Measurements from ENCODE around the gene DUOX1.

The DUOX1 gene

DNA sequence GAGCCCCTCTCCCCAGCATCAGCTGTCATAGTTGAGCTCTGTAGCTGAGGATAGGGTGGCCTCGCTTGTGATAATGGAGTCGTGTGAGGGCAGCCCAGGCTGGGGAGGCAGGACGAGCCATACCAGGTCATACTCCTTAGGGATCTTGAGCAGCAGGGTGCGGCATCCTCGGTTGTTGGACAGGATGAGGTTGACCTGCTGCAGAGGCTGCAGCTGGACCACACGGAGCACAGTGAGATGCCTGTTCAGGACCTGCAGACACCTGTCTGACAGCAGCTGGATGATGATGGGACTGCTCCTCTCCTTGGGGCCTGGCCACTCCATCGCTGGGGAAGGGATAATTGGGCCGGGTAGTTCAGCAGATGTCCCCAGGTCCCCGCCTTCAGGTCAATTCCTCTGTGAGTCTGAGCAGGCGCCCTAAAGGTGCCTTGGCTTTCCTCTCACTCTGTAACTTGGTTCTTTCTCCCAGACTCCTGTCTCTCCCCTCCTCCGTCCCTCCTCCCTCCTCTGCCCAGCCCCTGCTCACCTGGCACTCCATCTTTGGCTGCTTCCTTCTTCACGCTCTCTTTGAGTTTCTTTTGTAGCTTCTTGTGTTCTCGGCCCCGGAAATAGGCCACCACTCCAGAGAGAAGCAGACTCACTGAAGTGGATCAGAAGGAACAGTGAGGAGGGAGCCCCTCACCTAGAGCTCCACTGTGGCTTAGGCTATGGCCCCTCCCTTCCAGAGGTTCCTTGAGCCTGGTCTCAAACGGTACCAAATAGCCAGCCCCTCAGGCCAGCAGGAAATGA lies 23.6 kb upstream of the DUOX1 start:
- Histone ChIP-seq H3K4me1 (ENCODE audit: control insufficient read depth, insufficient read depth, low read length, unreplicated experiment) (no peaks in the 10 kb centered on the region), H3K27me3 (ENCODE audit: insufficient read depth, low read length) (peaks cover 69% of the 10 kb centered on the region), H2AFZ (ENCODE audit: low read length, unreplicated experiment) (no peak overlapping the region), H3K27ac (ENCODE audit: low read depth, low read length) (no peak overlapping the region), H3K4me3 (ENCODE audit: low read depth, low read length) (no peak overlapping the region), H3K36me3 (ENCODE audit: insufficient read depth, low read length) (no peaks in the 10 kb centered on the region), H3K79me2 (ENCODE audit: control insufficient read depth, insufficient read depth, low read length, unreplicated experiment) (no peaks in the 10 kb centered on the region)

DNA sequence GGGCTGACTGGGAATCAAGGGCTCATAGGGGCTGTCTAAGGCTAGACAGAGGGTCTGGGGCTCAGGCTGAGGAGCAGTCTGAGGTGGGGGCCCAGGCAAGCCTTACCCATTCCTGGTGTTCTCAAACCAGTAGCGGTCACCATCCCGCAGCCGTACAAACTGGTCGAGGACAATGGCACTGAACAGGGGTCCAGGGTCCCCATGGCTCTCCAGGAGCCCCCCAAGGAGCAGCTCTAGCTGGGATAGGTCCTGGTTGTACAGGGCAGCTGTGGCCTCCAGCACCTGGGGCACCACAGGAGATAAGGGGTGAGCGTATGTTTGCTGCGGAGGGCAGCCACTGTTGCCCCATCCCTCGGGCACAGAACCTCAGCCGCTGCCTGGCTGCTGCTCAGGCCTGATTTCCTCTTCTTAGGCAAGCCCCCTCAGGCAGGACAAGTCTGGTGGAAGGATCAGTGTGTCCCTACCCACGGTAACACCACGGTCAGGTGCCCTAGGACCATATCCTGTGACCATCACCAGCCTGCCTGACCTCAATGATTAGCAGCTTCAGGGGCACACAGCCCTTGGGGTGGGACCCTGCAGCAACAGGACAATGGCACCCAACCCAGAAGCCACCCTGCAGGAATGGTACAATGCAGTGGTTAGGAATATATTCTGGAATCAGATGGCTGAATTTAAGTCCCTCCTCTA lies 21.7 kb upstream of the DUOX1 start:
- Histone ChIP-seq H3K36me3 (ENCODE audit: insufficient read depth, low read length) (no peaks in the 10 kb centered on the region), H2AFZ (ENCODE audit: low read length, unreplicated experiment) (no peak overlapping the region), H3K79me2 (ENCODE audit: control insufficient read depth, insufficient read depth, low read length, unreplicated experiment) (no peaks in the 10 kb centered on the region), H3K4me3 (ENCODE audit: low read depth, low read length) (no peak overlapping the region), H3K4me1 (ENCODE audit: control insufficient read depth, insufficient read depth, low read length, unreplicated experiment) (no peaks in the 10 kb centered on the region), H3K27me3 (ENCODE audit: insufficient read depth, low read length) (peaks cover 79% of the 10 kb centered on the region), H3K27ac (ENCODE audit: low read depth, low read length) (no peak overlapping the region)

DNA sequence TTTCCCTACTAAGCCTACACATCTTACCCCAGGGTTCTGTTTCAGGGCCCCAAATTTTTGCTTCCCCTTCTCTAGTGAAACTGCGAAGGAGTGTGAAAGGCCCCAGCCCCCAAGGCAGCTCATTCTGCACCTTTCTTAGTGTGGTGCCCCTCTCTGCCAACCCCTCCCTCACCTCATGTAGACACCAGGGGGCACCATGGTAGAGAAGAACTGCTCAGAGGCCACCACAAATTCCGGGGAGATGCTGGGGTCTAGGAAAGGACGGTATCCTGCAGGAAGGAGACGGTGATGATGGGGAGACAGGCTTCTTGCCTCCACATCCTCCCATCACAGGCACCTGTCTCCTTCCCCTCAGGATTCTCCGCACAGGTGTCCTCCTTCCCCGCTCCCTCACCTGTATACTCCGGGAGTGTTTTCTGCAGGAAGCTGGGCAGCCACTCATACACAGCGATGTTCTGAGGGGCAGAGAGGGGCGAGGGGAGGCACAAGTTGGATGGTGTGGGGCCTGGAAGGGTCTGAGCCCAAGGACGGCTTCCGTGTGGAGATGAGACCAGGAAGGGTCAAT lies 19.5 kb upstream of the DUOX1 start:
- no peaks in the 10 kb centered on the region for H3K36me3 ChIP-seq (ENCODE audit: insufficient read depth, low read length)
- H3K27ac ChIP-seq (ENCODE audit: low read depth, low read length) = no peak overlapping the region
- H3K79me2 ChIP-seq (ENCODE audit: control insufficient read depth, insufficient read depth, low read length, unreplicated experiment) = no peaks in the 10 kb centered on the region
- no peaks in the 10 kb centered on the region for H3K4me1 ChIP-seq (ENCODE audit: control insufficient read depth, insufficient read depth, low read length, unreplicated experiment)
- no peak overlapping the region for H2AFZ ChIP-seq (ENCODE audit: low read length, unreplicated experiment)
- peaks cover 84% of the 10 kb centered on the region for H3K27me3 ChIP-seq (ENCODE audit: insufficient read depth, low read length)
- no peak overlapping the region for H3K4me3 ChIP-seq (ENCODE audit: low read depth, low read length)

DNA sequence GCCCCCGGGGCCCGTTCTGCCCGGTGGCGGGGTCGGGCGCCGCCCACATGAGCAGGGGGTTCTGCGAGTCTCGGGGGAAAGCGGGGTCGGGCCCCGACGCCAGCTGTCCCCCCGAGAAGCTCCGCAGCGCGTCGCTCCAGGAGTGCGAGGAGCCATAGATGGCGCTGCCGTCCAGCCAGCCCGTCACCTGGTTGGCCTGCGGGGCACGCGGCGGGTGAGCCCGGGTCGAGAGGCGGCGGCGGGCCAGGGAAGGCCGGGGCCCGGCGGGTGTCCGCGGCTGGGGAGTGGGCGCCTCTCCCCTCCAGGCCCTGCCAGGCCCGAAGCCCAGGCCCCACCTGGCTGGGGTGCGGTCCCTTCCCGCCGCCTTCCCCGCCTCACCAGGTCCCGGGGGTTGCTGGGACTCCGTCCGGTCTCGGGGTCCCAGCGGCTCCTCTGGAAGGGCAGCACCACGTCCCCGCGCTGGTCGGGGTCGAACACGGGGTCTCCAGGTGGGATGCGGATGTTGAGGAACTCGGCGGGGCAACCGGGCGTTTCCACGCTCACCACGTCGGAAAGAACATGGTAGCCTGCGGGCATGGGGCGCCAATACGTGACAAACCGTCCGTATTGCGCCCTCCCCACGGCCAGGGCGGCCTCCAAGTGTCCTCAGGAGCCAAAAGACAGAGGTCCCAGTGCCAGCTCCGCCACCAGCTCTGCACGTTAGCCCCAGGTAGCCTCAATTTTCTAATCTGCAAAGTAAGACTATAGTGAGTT lies 18.2 kb upstream of the DUOX1 start:
- no peak overlapping the region for H3K27ac ChIP-seq (ENCODE audit: low read depth, low read length)
- H3K36me3 ChIP-seq (ENCODE audit: insufficient read depth, low read length) = no peaks in the 10 kb centered on the region
- H3K4me3 ChIP-seq (ENCODE audit: low read depth, low read length) = no peak overlapping the region
- H2AFZ ChIP-seq (ENCODE audit: low read length, unreplicated experiment) = no peak overlapping the region
- H3K4me1 ChIP-seq (ENCODE audit: control insufficient read depth, insufficient read depth, low read length, unreplicated experiment) = no peaks in the 10 kb centered on the region
- H3K79me2 ChIP-seq (ENCODE audit: control insufficient read depth, insufficient read depth, low read length, unreplicated experiment) = no peaks in the 10 kb centered on the region
- peaks cover 88% of the 10 kb centered on the region for H3K27me3 ChIP-seq (ENCODE audit: insufficient read depth, low read length)

DNA sequence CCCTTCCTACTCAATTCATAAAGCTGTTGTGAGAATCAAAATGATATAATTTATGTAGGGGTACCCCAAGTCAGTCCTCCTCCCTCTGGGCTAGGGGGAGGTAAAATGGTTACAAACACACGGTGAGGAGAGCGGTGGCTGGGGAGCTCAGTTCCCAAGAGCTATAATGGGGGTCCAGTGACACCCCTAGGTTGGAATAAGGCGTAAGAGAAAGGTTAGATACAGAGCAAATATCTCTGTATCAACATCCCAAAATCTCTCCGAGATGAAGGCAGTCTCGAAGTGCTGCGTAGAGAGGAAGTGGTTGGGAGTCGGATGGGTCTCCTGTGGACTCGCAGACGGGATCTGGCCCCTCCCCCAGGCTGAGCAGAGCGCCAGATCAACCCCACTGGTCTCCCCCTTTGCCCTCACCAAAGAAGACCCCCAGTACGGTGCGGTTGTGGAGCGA lies 17.6 kb upstream of the DUOX1 start:
- Histone ChIP-seq H2AFZ (ENCODE audit: low read length, unreplicated experiment) (no peak overlapping the region), H3K4me3 (ENCODE audit: low read depth, low read length) (peak overlapping the region; percentile 48; the same call in 1 of the 2 replicates), H3K27me3 (ENCODE audit: insufficient read depth, low read length) (peaks cover 90% of the 10 kb centered on the region), H3K27ac (ENCODE audit: low read depth, low read length) (no peak overlapping the region), H3K79me2 (ENCODE audit: control insufficient read depth, insufficient read depth, low read length, unreplicated experiment) (no peaks in the 10 kb centered on the region), H3K4me1 (ENCODE audit: control insufficient read depth, insufficient read depth, low read length, unreplicated experiment) (no peaks in the 10 kb centered on the region), H3K36me3 (ENCODE audit: insufficient read depth, low read length) (no peaks in the 10 kb centered on the region)

DNA sequence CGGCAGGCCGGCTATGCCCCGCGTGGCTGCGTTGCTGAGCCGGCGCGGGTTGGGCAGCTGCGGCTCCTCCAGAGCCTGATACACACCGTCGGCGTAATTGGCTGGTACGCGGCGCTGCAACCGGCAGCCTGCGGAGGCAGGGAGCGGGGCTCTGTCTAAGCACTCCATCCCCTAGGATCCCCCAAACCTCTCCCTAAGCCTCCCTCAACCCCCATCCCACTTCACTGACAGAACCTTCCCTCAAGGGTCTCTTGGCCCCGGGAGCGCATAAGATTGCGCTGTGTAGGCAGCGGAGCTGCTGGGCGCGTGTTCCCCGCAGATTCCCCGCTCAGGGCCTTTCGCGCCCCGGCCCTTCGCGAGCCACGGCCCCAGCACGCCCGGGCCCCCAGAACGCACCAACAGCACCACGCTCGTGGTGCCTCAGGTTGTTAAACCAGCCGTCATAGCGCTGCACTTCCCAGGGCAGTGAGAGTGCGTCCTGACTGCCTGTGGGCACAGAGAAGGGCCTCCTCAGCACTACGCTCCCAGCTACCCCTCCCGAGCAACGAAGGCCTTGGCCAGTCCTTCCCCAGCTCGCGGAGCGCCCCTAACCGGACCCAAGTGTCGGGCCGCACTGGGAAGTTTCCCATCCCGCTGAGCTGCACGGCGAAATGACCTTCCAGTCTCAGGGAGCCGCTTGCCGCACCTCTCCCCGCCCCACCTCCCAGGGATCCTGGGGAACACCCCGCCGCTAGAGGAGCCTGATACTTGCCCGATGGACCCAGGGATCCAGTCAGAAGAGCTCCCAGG lies 17.0 kb upstream of the DUOX1 start:
- Histone ChIP-seq H3K4me3 (ENCODE audit: low read depth, low read length) (peak overlapping the region; percentile 48; the same call in 1 of the 2 replicates), H3K79me2 (ENCODE audit: control insufficient read depth, insufficient read depth, low read length, unreplicated experiment) (no peaks in the 10 kb centered on the region), H2AFZ (ENCODE audit: low read length, unreplicated experiment) (no peak overlapping the region), H3K27ac (ENCODE audit: low read depth, low read length) (no peak overlapping the region), H3K27me3 (ENCODE audit: insufficient read depth, low read length) (peaks cover 95% of the 10 kb centered on the region), H3K36me3 (ENCODE audit: insufficient read depth, low read length) (no peaks in the 10 kb centered on the region), H3K4me1 (ENCODE audit: control insufficient read depth, insufficient read depth, low read length, unreplicated experiment) (no peaks in the 10 kb centered on the region)

DNA sequence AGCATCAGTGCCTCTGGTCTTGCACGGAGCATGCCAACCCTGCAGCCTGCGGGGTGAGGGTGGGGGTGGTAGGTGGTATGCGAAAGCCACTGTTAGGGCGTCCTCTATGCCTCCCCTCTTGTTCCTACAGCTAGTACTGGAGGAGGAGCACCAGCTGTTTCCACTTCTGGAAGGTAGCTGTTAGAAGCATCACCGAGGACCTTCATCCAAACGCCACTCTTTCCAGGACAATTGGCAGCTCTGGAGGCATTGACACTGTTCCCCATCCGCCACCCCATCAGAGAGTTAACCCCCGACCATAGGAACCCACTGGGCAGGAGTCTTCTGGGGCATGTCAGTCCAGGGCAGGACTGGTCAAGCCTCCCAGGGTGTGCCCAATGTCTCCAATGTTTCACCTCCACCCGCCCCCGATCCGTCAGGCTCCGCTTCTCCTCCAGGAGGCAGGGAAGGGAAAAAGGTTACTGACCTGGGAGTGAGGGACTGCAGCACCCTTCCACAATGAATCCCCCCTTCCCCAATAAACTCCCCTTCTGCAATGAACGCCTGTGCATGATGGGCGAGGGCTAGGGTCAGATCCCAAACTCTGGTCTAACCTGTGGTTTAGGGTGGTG lies 16.3 kb upstream of the DUOX1 start:
- H3K4me3 ChIP-seq (ENCODE audit: low read depth, low read length) = peak overlapping the region; percentile 48; the same call in 1 of the 2 replicates
- H2AFZ ChIP-seq (ENCODE audit: low read length, unreplicated experiment) = no peak overlapping the region
- no peaks in the 10 kb centered on the region for H3K79me2 ChIP-seq (ENCODE audit: control insufficient read depth, insufficient read depth, low read length, unreplicated experiment)
- no peak overlapping the region for H3K27ac ChIP-seq (ENCODE audit: low read depth, low read length)
- peaks cover 90% of the 10 kb centered on the region for H3K27me3 ChIP-seq (ENCODE audit: insufficient read depth, low read length)
- H3K4me1 ChIP-seq (ENCODE audit: control insufficient read depth, insufficient read depth, low read length, unreplicated experiment) = no peaks in the 10 kb centered on the region
- H3K36me3 ChIP-seq (ENCODE audit: insufficient read depth, low read length) = no peaks in the 10 kb centered on the region

DNA sequence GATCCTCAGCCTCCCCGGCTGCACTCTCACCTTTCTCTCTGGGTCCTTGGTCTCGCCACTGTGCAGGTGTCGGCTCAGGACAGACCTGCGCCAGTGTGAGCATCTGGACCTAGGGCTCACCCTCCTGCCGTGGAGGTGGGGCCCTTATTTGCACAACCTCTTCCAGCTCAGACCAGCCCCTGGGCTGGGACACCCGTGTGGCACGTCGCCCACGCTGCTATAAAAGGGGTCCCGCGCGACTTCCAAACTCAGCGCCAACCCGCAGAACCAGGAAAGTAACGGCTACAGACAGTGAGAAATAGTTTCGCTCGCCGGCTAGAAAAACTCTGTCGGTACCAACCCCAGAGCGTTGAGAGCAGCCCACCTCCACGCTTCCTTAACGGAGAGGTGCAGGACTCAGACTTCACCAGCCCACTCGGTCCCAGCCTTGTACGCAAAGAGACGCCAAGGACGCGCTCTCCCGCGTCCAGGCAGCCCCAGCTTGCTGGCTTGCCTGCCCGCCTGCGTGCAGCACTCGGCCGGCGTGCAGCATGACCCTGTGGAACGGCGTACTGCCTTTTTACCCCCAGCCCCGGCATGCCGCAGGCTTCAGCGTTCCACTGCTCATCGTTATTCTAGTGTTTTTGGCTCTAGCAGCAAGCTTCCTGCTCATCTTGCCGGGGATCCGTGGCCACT lies 15.6 kb upstream of the DUOX1 start, which contains the start of the genes DUOX2 and DUOXA2:
DUOX2 (minus strand) TSS at position 97 of the 675 bp plus-strand sequence. CDS start 761 bp downstream, outside the sequence.
DUOXA2 (plus strand) TSS at position 251 of the 675 bp plus-strand sequence; CDS start at position 531, 280 bp downstream.
- no peaks in the 10 kb centered on the region for H3K79me2 ChIP-seq (ENCODE audit: control insufficient read depth, insufficient read depth, low read length, unreplicated experiment)
- no peak within 1 kb of the TSS for H2AFZ ChIP-seq (ENCODE audit: low read length, unreplicated experiment)
- H3K27ac ChIP-seq (ENCODE audit: low read depth, low read length) = no peak within 1 kb of the TSS
- peaks cover 83% of the 10 kb centered on the region for H3K27me3 ChIP-seq (ENCODE audit: insufficient read depth, low read length)
- H3K36me3 ChIP-seq (ENCODE audit: insufficient read depth, low read length) = no peaks in the 10 kb centered on the region
- no peaks in the 10 kb centered on the region for H3K4me1 ChIP-seq (ENCODE audit: control insufficient read depth, insufficient read depth, low read length, unreplicated experiment)
- peak within 1 kb of the TSS; percentile 48; the same call in 1 of the 2 replicates for H3K4me3 ChIP-seq (ENCODE audit: low read depth, low read length)

DNA sequence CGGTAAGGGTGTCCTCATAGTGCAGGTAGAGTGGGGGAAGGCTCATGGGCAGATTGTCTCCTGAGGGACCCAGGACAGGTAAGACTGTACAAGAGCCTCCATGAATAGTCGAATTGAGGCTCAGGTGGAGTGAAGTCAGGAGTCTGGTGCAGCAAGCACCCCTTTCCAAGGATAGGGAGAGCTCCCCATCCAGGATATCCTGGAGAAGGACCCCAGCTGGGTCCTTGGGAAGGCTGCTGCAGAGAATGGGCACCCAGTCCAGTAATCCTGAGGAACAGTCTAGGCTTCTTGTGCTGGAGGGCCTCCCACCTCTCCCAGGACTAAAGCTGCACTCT lies 15.1 kb upstream of the DUOX1 start:
- Histone ChIP-seq H3K79me2 (ENCODE audit: control insufficient read depth, insufficient read depth, low read length, unreplicated experiment) (no peaks in the 10 kb centered on the region), H3K36me3 (ENCODE audit: insufficient read depth, low read length) (no peaks in the 10 kb centered on the region), H2AFZ (ENCODE audit: low read length, unreplicated experiment) (no peak overlapping the region), H3K4me1 (ENCODE audit: control insufficient read depth, insufficient read depth, low read length, unreplicated experiment) (no peaks in the 10 kb centered on the region), H3K27ac (ENCODE audit: low read depth, low read length) (no peak overlapping the region), H3K4me3 (ENCODE audit: low read depth, low read length) (peak overlapping the region; percentile 32; the same call in 1 of the 2 replicates), H3K27me3 (ENCODE audit: insufficient read depth, low read length) (peaks cover 78% of the 10 kb centered on the region)

All from ACC112 (cell line).